Raji (cell line): ENCODE data around the gene FGFR4.

Source experiments
- POLR2A ChIP-seq: IDR thresholded peaks from 2 replicates; pipeline ENCODE4 v1.6.1; 2011; ENCODE audit warnings: low read depth, low read length, control low read depth; ENCODE audit not compliant: insufficient read depth

Gene FGFR4

DNA sequence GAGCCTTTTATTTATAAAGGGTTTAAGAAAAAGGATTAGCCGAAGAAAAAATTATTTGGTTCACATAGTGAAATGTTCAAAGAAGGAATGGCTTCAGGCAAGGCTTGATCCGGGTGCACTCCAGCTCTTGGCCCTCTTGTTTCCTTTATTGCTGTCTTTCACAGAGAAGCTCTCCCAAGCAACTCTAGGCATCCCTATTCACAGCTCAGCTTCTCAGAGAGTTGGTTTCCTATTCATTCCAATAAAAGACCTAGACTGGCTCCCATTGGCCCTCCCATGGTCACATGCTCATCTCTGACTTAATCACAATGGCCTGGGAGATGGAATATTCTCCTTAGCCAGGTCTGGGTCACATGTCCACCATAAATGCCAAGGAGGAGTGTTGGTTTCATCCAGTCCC is 9.4 kb upstream of the FGFR4 start:
- TF ChIP-seq POLR2A, result no peak

- TF ChIP-seq POLR2A, result no peak
Observed at GRCh38 chr5:177079606-177080005, 7.1 kb upstream of the FGFR4 start.

DNA sequence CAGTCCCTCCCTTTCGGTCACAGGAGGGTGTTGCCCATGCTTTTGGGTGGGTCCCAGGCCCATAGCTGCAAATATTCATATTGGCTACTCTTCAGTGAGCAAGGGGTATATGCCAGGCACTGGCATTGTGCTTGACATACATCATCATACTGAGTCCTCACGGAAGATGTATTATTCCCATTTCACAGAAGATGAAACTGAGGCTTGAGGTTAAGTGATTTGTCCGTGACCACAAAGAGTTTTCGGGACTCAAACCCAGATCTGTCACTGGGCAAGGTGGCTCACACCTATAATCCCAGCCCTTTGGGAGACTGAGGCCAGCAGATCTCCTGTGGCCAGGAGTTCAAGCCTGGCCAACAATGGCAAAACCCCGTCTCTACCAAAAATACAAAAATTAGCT is 6.5 kb upstream of the FGFR4 start:
- TF ChIP-seq POLR2A, result no peak

GRCh38 chr5:177081859-177082258 is 4.9 kb upstream of the FGFR4 start:
- TF ChIP-seq POLR2A, result no peak

DNA sequence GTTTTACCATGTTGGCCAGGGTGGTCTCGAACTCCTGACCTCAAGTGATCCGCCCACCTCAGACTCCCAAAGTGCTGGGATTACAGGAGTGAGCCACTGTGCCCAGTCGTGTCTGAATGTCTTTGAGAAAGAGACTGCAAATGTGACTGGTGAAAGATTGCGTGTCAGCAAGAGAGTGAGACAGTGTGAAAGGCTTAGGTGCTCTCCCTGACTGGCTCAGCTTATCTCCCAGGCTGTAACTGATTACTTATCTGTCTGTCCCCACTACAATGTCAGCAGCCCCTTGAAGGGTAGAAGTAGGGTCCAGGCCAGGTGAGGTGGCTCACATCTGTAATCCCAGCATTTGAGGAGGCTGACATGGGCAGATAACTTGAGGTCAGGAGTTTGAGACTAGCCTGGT is 3.4 kb upstream of the FGFR4 start:
- TF ChIP-seq POLR2A, result no peak

GRCh38 chr5:177084175-177084574 is 2.5 kb upstream of the FGFR4 start:
- TF ChIP-seq POLR2A, result no peak

DNA sequence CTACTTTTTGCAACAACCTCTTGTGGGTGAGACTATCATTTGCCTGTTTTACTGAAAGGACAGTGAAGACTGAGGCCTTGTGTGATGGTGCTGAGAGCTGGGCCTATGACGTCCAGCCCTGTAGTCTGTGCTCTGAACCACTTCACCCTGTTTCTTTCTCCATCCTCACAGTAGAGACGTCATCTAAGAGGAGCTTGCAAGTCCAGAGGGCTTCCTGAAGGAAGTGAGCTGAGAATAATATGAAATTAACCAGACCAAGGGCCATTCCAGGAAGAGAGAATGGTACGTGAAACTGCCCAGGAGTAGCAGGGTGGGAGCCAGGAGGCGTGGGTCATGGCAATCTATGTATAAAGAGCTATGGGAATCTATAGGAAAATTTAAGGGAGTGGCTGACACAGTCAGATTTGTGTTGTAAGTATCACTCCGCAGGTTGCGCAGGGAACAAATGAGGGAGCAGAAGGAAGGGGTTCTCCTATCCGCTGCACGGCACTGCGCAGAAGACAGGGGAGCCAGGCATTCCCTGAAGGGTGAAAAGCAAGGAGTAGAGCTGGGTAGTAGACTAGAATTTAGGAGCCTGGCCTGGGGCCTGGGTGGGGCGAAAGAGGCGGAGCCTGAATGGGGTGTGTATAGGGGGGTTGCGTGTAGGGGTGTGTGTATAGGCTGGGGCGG is 596 bp upstream of the FGFR4 start:
- no peak for TF ChIP-seq POLR2A

GRCh38 chr5:177087398-177088005 is 787 bp downstream of the FGFR4 start:
- TF ChIP-seq POLR2A, result no peak

GRCh38 chr5:177089127-177089526 is 2.4 kb downstream of the FGFR4 start:
- no peak for TF ChIP-seq POLR2A

DNA sequence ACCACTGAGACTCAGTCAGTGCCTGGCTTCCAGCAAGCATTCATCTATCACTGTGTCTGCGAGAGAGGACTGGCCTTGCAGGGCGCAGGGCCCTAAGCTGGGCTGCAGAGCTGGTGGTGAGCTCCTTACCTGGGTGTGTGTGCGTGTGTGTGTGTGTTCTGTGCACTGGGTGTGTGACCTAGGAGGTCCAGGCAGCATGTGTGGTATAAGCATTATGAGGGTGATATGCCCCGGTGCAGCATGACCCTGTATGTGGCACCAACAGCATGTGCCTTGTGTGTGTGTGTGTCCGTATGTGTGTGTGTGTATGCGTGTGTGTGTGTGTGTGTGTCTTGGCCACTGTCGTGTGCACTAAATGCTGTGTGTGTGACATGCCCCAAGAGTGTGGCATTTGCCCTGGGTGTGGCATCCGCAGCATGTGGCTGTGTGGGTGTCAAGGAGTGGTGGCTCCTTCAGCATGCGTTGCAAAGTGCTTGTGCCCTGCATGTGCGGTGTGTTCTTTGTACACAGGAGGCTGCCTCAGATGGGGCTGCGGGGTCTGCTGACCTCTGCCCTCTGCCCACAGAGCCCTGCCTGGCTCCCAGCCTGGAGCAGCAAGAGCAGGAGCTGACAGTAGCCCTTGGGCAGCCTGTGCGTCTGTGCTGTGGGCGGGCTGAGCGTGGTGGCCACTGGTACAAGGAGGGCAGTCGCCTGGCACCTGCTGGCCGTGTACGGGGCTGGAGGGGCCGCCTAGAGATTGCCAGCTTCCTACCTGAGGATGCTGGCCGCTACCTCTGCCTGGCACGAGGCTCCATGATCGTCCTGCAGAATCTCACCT is 3.3 kb downstream of the FGFR4 start:
- TF ChIP-seq POLR2A, result no peak

- TF ChIP-seq POLR2A, result no peak
Observed at GRCh38 chr5:177090813-177091212, 4.1 kb downstream of the FGFR4 start.

DNA sequence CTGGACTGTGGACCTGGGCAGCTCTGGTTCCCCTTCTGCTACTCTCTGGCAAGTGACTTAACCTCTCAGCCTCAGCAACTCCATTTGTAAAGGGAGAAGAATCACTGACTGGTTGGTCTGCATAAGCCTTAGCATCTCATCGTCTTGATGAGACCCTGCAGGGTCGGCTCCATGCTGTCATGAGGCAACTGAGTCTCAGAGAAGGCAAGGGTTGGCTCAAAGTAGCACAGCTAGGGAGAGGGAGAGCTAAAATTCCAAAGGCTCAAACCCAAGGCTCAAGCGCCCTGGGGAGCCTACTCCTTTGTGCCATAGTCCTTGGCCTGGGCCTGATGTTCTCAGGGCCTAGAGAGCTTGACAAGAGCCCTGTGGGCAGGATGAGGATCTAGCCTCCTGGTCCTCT is 4.5 kb downstream of the FGFR4 start:
- TF ChIP-seq POLR2A, result no peak

DNA sequence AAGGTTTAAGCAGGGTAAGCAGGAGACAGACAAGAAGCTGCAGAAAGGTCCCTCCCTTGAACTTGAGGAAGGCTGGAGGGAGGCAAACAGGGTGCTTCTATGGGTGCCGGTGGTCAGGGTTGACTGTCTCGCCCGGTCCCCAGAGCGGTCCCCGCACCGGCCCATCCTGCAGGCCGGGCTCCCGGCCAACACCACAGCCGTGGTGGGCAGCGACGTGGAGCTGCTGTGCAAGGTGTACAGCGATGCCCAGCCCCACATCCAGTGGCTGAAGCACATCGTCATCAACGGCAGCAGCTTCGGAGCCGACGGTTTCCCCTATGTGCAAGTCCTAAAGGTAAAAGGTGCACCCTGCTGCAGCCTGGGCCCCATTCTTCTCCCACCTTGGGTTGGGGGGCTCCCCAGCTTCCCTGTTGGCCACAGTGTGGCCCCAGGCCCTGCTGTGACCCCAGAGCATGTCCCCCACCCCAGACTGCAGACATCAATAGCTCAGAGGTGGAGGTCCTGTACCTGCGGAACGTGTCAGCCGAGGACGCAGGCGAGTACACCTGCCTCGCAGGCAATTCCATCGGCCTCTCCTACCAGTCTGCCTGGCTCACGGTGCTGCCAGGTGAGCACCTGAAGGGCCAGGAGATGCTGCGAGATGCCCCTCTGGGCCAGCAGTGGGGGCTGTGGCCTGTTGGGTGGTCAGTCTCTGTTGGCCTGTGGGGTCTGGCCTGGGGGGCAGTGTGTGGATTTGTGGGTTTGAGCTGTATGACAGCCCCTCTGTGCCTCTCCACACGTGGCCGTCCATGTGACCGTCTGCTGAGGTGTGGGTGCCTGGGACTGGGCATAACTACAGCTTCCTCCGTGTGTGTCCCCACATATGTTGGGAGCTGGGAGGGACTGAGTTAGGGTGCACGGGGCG is 5.7 kb downstream of the FGFR4 start:
- no peak for TF ChIP-seq POLR2A

GRCh38 chr5:177093082-177093712 is 6.5 kb downstream of the FGFR4 start:
- no peak for TF ChIP-seq POLR2A

DNA sequence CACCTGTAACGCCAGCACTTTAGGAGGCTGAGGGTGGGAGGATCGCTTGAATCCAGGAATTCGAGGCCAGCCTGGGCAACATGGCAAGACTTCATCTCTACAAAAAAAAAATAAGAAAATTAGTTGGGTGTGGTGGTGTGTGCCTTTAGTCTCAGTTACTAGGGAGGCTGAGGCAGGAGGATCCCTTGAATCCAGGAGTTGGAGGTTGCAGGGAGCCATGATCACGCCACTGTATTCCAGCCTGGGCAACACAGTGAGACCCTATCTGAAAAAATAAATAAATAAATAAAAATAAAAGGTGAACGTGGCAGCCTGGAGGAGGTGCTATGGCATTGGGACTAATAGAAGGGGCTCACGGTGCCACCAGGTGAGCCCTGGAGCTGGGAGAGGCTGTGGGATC is 7.1 kb downstream of the FGFR4 start:
- no peak for TF ChIP-seq POLR2A
